Right ventricle myocardium inferior (tissue), 1 donor: ENCODE results near the gene ZNF469. TPM values are rescaled to one million over a fixed set of nuclear protein-coding genes. Genes with fewer than 3 reads are reported as not detected.
"Not testable (repeated sequence)": the region's sequence is repeated elsewhere in the genome, so short reads cannot be mapped to it uniquely, and the experiment has no call there.

Experiments used
- ATAC-seq: fragments of 200-7000 bp; cut with Tn5 transposase; one replicate; pipeline ENCODE4 v1.9.1; 2020; ENCODE audit warnings: mild to moderate bottlenecking, moderate library complexity
- DNase-seq: peaks from one replicate; pipeline ENCODE4 v3.0.0; 2021; ENCODE audit errors: missing footprints
- intact Hi-C: fragments of 100-400 bp; cut with DNase I; formaldehyde crosslinking; loops from one replicate; pipeline ENCODE4 v1.11.0; 2022
- total RNA-seq: library from RNA; stranded (reverse); fragmentation: NEBNext Ultra II Directional; extraction: Animal tissue kit (Norgen Biotek cat#: 25700); gene quantifications from one replicate; pipeline ENCODE4 v1.2.1, GENCODE V29; 2021
- donor health status: DM: no; HTN: yes; CAD: no; lungs with severe emphysema.

The ZNF469 gene
- total RNA-seq, 1 donor from 2014 or later: 0.92 TPM

GRCh38 chr16:88401604-88402246 is 19.0 kb downstream of the ZNF469 start:
- no peak for ATAC-seq
- intact Hi-C loops: no loop called here

GRCh38 chr16:88402551-88403240 is 19.9 kb downstream of the ZNF469 start:
- DNase-seq: no peak
- no peak for ATAC-seq
- intact Hi-C loops: no loop called here

More at GRCh38 chr16:88401604-88402246, 19.0 kb downstream of the ZNF469 start:
- no peak for DNase-seq

- intact Hi-C loops: no loop called here
- no peak for ATAC-seq
- DNase-seq: no peak
Observed at GRCh38 chr16:88403794-88404581, 21.2 kb downstream of the ZNF469 start.

- intact Hi-C loops: no loop called here
- ATAC-seq: no peak
- DNase-seq: no peak
Observed at GRCh38 chr16:88404769-88405168, 22.0 kb downstream of the ZNF469 start.

GRCh38 chr16:88405216-88406060 is 22.7 kb downstream of the ZNF469 start:
- intact Hi-C loops: no loop called here
- peak; percentile 32 for ATAC-seq
- no peak for DNase-seq

- intact Hi-C loops: no loop called here
- no peak for ATAC-seq
- DNase-seq: no peak
Observed at GRCh38 chr16:88406096-88407041, 23.6 kb downstream of the ZNF469 start.

GRCh38 chr16:88407042-88407420 is 24.3 kb downstream of the ZNF469 start:
- DNase-seq (no peak), ATAC-seq (no peak)
- intact Hi-C loops: no loop called here

GRCh38 chr16:88407807-88408206 is 25.0 kb downstream of the ZNF469 start:
- ATAC-seq (no peak), DNase-seq (no peak)
- intact Hi-C loops: no loop called here

- ATAC-seq (no peak), DNase-seq (no peak)
- intact Hi-C loops: no loop called here
Observed at GRCh38 chr16:88408561-88409142, 25.9 kb downstream of the ZNF469 start.

- intact Hi-C loops: no loop called here
- ATAC-seq (no peak), DNase-seq (no peak)
Observed at GRCh38 chr16:88409296-88410065, 26.7 kb downstream of the ZNF469 start.

GRCh38 chr16:88410297-88410968 is 27.7 kb downstream of the ZNF469 start:
- intact Hi-C loops, ATAC-seq, DNase-seq: not testable (repeated sequence)

GRCh38 chr16:88411951-88412576 is 29.3 kb downstream of the ZNF469 start:
- DNase-seq: no peak
- ATAC-seq: no peak
- intact Hi-C loops: no loop called here

- intact Hi-C loops: no loop called here
- DNase-seq: no peak
- ATAC-seq: no peak
Observed at GRCh38 chr16:88412766-88413165, 30.0 kb downstream of the ZNF469 start.

- ATAC-seq: no peak
Observed at GRCh38 chr16:88413231-88413630, 30.5 kb downstream of the ZNF469 start.

GRCh38 chr16:88413631-88414030 is 30.9 kb downstream of the ZNF469 start:
- intact Hi-C loops: no loop called here
- no peak for DNase-seq
- ATAC-seq: no peak

More at GRCh38 chr16:88413231-88413630, 30.5 kb downstream of the ZNF469 start:
- intact Hi-C loops: no loop called here
- no peak for DNase-seq
